K562 (cell line): ENCODE results near the gene ARHGAP22. TPM values are rescaled to one million over a fixed set of nuclear protein-coding genes. Genes with fewer than 3 reads are reported as not detected.
A peak's percentile ranks its signal among the peaks of the same experiment; 100 is the strongest.

ENCODE experiments used
- ATAC-seq: fragments of 200-7000 bp; cut with Tn5 transposase; 3 replicates; pipeline ENCODE4 v1.9.1; 2020; ENCODE audit warnings: moderate library complexity
- BruUV-seq: library from RNA; stranded (reverse); fragments of 400-500 nt; replicated peaks from 2 replicates; lab custom pipeline; 2021; lab: Mats Ljungman, UMichigan
- CTCF ChIA-PET: fragments of 300-600 bp; formaldehyde crosslinking; extraction: SDS; loops from one replicate; lab custom pipeline; 2021; ENCODE audit warnings: low intra/inter-chr PET ratio; lab: Yijun Ruan, JAX
- POLR2A ChIA-PET: fragments of 300-600, 350-650 bp; sonication (Branson Sonifier 250); formaldehyde crosslinking; extraction: SDS; loops from one replicate; lab custom pipeline; 2021; ENCODE audit warnings: antibody characterized with exemption, inconsistent platforms; lab: Yijun Ruan, JAX
- DNase-seq, 4 experiments: peaks; one replicate each; pipeline versions ENCODE4 v3.0.0 to v3.0.0-alpha.2; 2011 to 2018; ENCODE audit warnings: low spot score in 3 of 4, mixed read lengths in 3 of 4; ENCODE audit errors: extremely low read depth in 1 of 4
- FAIRE-seq: peaks from 2 replicates; lab custom pipeline; 2011; peaks lifted over from hg19 to GRCh38; lab: Jason Lieb, UNC
- H2AFZ ChIP-seq: 2 replicates; pipeline ENCODE4 v1.6.0; 2011; ENCODE audit warnings: low read depth, low read length, control low read depth, inconsistent platforms
- H3K27ac ChIP-seq: fragments of 200-600 bp; 3 replicates; pipeline ENCODE4 v1.8.0; 2011; ENCODE audit warnings: low read depth, mild to moderate bottlenecking, control low read depth, inconsistent platforms, low read length, moderate library complexity, mixed read lengths; ENCODE audit errors: extremely low read depth
- H3K27me3 ChIP-seq, 2 experiments: fragments of 300-600 bp in 1 of 2; 2 replicates in 1 of 2; 3 replicates in 1 of 2; pipeline versions ENCODE4 v1.6.0 to v1.8.0; 2011; ENCODE audit warnings: inconsistent platforms in 2 of 2, low read length in 2 of 2, mild to moderate bottlenecking in 1 of 2, mixed read lengths in 1 of 2, moderate library complexity in 1 of 2; ENCODE audit not compliant: control insufficient read depth in 2 of 2, insufficient read depth in 2 of 2
- H3K36me3 ChIP-seq: fragments of 300-600 bp; 3 replicates; pipeline ENCODE4 v1.8.0; 2011; ENCODE audit warnings: mild to moderate bottlenecking, low read length, inconsistent platforms; ENCODE audit not compliant: control insufficient read depth, insufficient read depth
- H3K4me1 ChIP-seq, 2 experiments: fragments of 200-600 bp in 1 of 2; replicated peaks in 1 of 2; 2 replicates in 1 of 2; 3 replicates in 1 of 2; pipeline versions ENCODE4 v1.5.1 to v1.8.0; 2011; ENCODE audit warnings: inconsistent platforms in 2 of 2, low read length in 2 of 2, mild to moderate bottlenecking in 1 of 2, mixed read lengths in 1 of 2, moderate library complexity in 1 of 2; ENCODE audit not compliant: control insufficient read depth in 2 of 2, insufficient read depth in 2 of 2
- H3K4me2 ChIP-seq: 2 replicates; pipeline ENCODE4 v1.6.1; 2011; ENCODE audit warnings: low read length, control low read depth, inconsistent platforms, mixed read lengths; ENCODE audit not compliant: insufficient read depth
- H3K4me3 ChIP-seq: fragments of 200-600 bp; sonication (generic), shearing (Covaris generic); 2 replicates; pipeline ENCODE4 v1.5.1; 2016; ENCODE audit warnings: control low read depth, inconsistent platforms
- H3K79me2 ChIP-seq: fragments of 200-600 bp; 3 replicates; pipeline ENCODE4 v1.8.0; 2011; ENCODE audit warnings: low read length, inconsistent platforms; ENCODE audit not compliant: control insufficient read depth, insufficient read depth
- H3K9ac ChIP-seq, 2 experiments: 2 replicates each; pipeline versions ENCODE4 v1.6.0 to v1.6.1; 2011; ENCODE audit warnings: low read depth in 2 of 2, low read length in 2 of 2, control low read depth in 1 of 2, inconsistent platforms in 1 of 2, mild to moderate bottlenecking in 1 of 2, mixed read lengths in 1 of 2; ENCODE audit not compliant: insufficient read depth in 1 of 2
- H3K9me1 ChIP-seq: one replicate; pipeline ENCODE4 v1.6.0; 2011; ENCODE audit warnings: inconsistent platforms, mild to moderate bottlenecking, low read length, moderate library complexity; ENCODE audit not compliant: control insufficient read depth, insufficient read depth
- H3K9me3 ChIP-seq: replicated peaks from 2 replicates; pipeline ENCODE4 v1.5.1; 2011; ENCODE audit warnings: low read depth, low read length, inconsistent platforms; ENCODE audit not compliant: control insufficient read depth, insufficient read depth
- H4K20me1 ChIP-seq: replicated peaks from 2 replicates; pipeline ENCODE4 v1.6.1; 2011; ENCODE audit warnings: low read length, inconsistent platforms, mixed read lengths; ENCODE audit not compliant: control insufficient read depth, insufficient read depth
- ATF4 ChIP-seq: fragments of 450-650 bp; formaldehyde crosslinking; IDR thresholded peaks from 2 replicates; pipeline ENCODE4 v1.4.0; 2022; ENCODE audit warnings: mild to moderate bottlenecking, moderate library complexity
- ESRRA ChIP-seq: fragments of 450-650 bp; IDR thresholded peaks from 2 replicates; pipeline ENCODE4 v1.6.1; 2014; ENCODE audit warnings: low read depth, mild to moderate bottlenecking, moderate library complexity, borderline replicate concordance
- MTA2 ChIP-seq: fragments of 450-650 bp; IDR thresholded peaks from 2 replicates; pipeline ENCODE4 v1.6.1; 2016; ENCODE audit warnings: low read depth
- RBM25 ChIP-seq: fragments of 200-400 bp; formaldehyde crosslinking; IDR thresholded peaks from 2 replicates; pipeline ENCODE4 v1.6.1; 2018; ENCODE audit warnings: low read length, low read depth, moderate library complexity; ENCODE audit not compliant: severe bottlenecking
- ZBTB1 ChIP-seq: sonication (generic); formaldehyde crosslinking; IDR thresholded peaks from 2 replicates; pipeline ENCODE4 v1.8.1; 2023; ENCODE audit warnings: missing genetic modification reagents, low read depth, mild to moderate bottlenecking, borderline replicate concordance
- WGBS: fragments of 100-300 bp; shearing (Covaris generic); methylation state at CpG from one replicate; pipeline ENCODE4 v1.1.6; 2016; ENCODE audit warnings: low coverage, mixed read lengths; ENCODE audit not compliant: insufficient coverage; ENCODE audit errors: missing lambda C conversion rate; 5-methylcytosine and 5-hydroxymethylcytosine counted together
- in situ Hi-C: fragments of 300-500 bp; cut with MboI; formaldehyde crosslinking; loops from 4 replicates; pipeline ENCODE4 v1.15.0; 2018; ENCODE audit warnings: inconsistent platforms, mixed read lengths
- intact Hi-C: fragments of 100-400 bp; cut with micrococcal nuclease; formaldehyde crosslinking; loops from 2 replicates; pipeline ENCODE4 v1.14.2; 2022
- polyA plus RNA-seq, 8 experiments: library from polyadenylated mRNA; depleted of rRNA in 4 of 8; stranded (reverse) in 5 of 8; unstranded in 3 of 8; fragments of >200 nt; fragmentation: Nextera tagmentation in 2 of 8; fragmentation: Illumina TruSeq in 1 of 8; extraction: Ambion mirVana in 2 of 8; extraction: Trizol in 1 of 8; gene quantifications; 2 replicates each; pipeline versions ENCODE4 v1.2.1 to v1.2.3, GENCODE V29; 2011 to 2014; ENCODE audit warnings: inconsistent platforms in 1 of 8, missing spikeins in 1 of 8
- total RNA-seq, 7 experiments: library from RNA; depleted of rRNA in 6 of 7; stranded (reverse); fragments of >200 nt in 6 of 7; fragmentation: Illumina TruSeq in 2 of 7; extraction: Trizol in 2 of 7; gene quantifications; 2 replicates each; pipeline versions ENCODE4 v1.2.1 to v1.2.3, GENCODE V29; 2011 to 2021; ENCODE audit warnings: low replicate concordance in 1 of 7

Gene ARHGAP22
- total and polyA plus RNA-seq, 9 of the 15 experiments (the other 6 are each of a cell fraction or from before 2014, with no cell fraction given) = 1.3 to 28.1 (median 12.7) TPM

- Histone ChIP-seq H3K36me3 (no peaks in the 10 kb centered on the region), H3K4me3 (no peak overlapping the region), H3K27me3 (peaks cover 33 to 74% of the 10 kb centered on the region in 2 experiments), H3K9me3 (0 out of 2 replicates have a peak, but pooled peaks cover 4% of the 10 kb centered on the region), H3K9me1 (no peaks in the 10 kb centered on the region)
- BruUV-seq = no TSS peak
- POLR2A ChIA-PET = interaction anchor here (0.6 kb wide), 1 partner anchor 132 kb away, joined by 3 read pairs; no protein-coding TSS in a partner anchor
- in situ Hi-C loops = no loop called here
- DNase-seq = no peak
- ATAC-seq = no peak
- peak; percentile 41; the same call in 1 of the 2 replicates for TF ChIP-seq ESRRA
- no peak for TF ChIP-seq ZBTB1 (CRISPR knock-in tag)
- TF ChIP-seq, all 486 proteins: peak for 1
- Histone ChIP-seq H3K79me2 (no peaks in the 10 kb centered on the region), H3K9ac (no peak overlapping the region), H2AFZ (no peak overlapping the region), H3K27ac (no peak overlapping the region), H4K20me1 (no peaks in the 10 kb centered on the region), H3K4me1 (no peaks in the 10 kb centered on the region), H3K4me2 (no peak overlapping the region)
- WGBS = 1% methylated on average over 14 of the region's 14 CpGs
- FAIRE-seq = no peak
- CTCF ChIA-PET = no interaction called here
- intact Hi-C loops = no loop called here
Measured at GRCh38 chr10:48545462-48546145, 59.3 kb downstream of the ARHGAP22 start.

- intact Hi-C loops = no loop called here
- Histone ChIP-seq H3K4me3 (no peak overlapping the region), H3K9me1 (no peaks in the 10 kb centered on the region), H3K36me3 (no peaks in the 10 kb centered on the region), H2AFZ (no peak overlapping the region), H3K9ac (peak overlapping the region in 1 of 2 experiments; percentile 40; a peak in 1 of 4 replicates), H3K4me1 (no peaks in the 10 kb centered on the region), H3K9me3 (no peaks in the 10 kb centered on the region), H3K4me2 (no peak overlapping the region), H3K27ac (no peak overlapping the region), H4K20me1 (no peaks in the 10 kb centered on the region), H3K27me3 (peaks cover 22 to 57% of the 10 kb centered on the region in 2 experiments), H3K79me2 (no peaks in the 10 kb centered on the region)
- TF ChIP-seq RBM25 (no peak), MTA2 (no peak), ATF4 (no peak)
- WGBS = 2% methylated on average over 3 of the region's 3 CpGs
- DNase-seq (no peak), FAIRE-seq (no peak), ATAC-seq (peak; percentile 48)
- in situ Hi-C loops = no loop called here
- no TSS peak for BruUV-seq
- CTCF ChIA-PET = no interaction called here
- POLR2A ChIA-PET = interaction anchor here (1.2 kb wide), 1 partner anchor 10 kb away, joined by 7 read pairs; no protein-coding TSS in a partner anchor
Measured at GRCh38 chr10:48543182-48543844, 61.6 kb downstream of the ARHGAP22 start.
